Esophagus squamous epithelium (tissue), 4 donors: ENCODE data around the gene DIPK1C.

Source experiments
- CTCF ChIP-seq, 6 experiments: fragments of 450-650 bp in 4 of 6; fragments of 200-600 bp in 2 of 6; sonication (generic) in 2 of 6; IDR thresholded peaks; one replicate each; pipeline ENCODE4 v1.5.1; 2016 to 2019; ENCODE audit warnings: antibody characterized with exemption in 6 of 6, mild to moderate bottlenecking in 4 of 6, moderate library complexity in 4 of 6
- POLR2A ChIP-seq, 4 donors: fragments of 450-650 bp; IDR thresholded peaks; one replicate each; pipeline ENCODE4 v1.6.1; 2017; ENCODE audit warnings: antibody characterized with exemption in 4 of 4, mild to moderate bottlenecking in 4 of 4, moderate library complexity in 3 of 4

GRCh38 chr18:74503137-74503536, 46.0 kb upstream of the DIPK1C start:
- TF ChIP-seq POLR2A (IDR thresholded peaks at IDR 0.05) (no peak), CTCF (IDR thresholded peaks at IDR 0.05) (no peak)
